Adrenal gland (tissue), 12 donors: ENCODE data around the gene DEF6. TPM values are rescaled to one million over a fixed set of nuclear protein-coding genes. Genes with fewer than 3 reads are reported as not detected.
A peak's percentile ranks its signal among the peaks of the same experiment; 100 is the strongest.

Experiments
- DNase-seq, 7 donors: peaks; one replicate each; pipeline ENCODE4 v3.0.0-alpha.2; 2019 to 2020
- H3K27ac ChIP-seq, 5 donors: fragments of 200-600 bp; sonication (generic) in 4 of 5; 1 replicate in 3 of 5; 2 replicates in 2 of 5; pipeline versions ENCODE4 v1.5.1 to v1.8.0; 2016 to 2020; ENCODE audit warnings: mild to moderate bottlenecking in 1 of 5
- H3K27me3 ChIP-seq: fragments of 200-600 bp; 2 replicates; pipeline ENCODE4 v1.8.0; 2021
- H3K36me3 ChIP-seq, 2 donors: fragments of 200-600 bp; replicated peaks in 1 of 2; 1 replicate in 1 of 2; 2 replicates in 1 of 2; pipeline versions ENCODE4 v1.5.1 to v1.8.0; 2018 to 2022
- H3K4me1 ChIP-seq, 2 donors: fragments of 200-600 bp; replicated peaks in 1 of 2; 1 replicate in 1 of 2; 2 replicates in 1 of 2; pipeline versions ENCODE4 v1.5.1 to v1.8.0; 2018 to 2021
- H3K4me3 ChIP-seq, 4 donors: fragments of 200-600 bp; sonication (generic) in 3 of 4; one replicate each; pipeline ENCODE4 v1.5.1; 2016 to 2018
- H3K9me3 ChIP-seq, 3 donors: fragments of 200-600 bp; sonication (generic) in 1 of 3; replicated peaks in 1 of 3; 1 replicate in 2 of 3; 2 replicates in 1 of 3; pipeline versions ENCODE4 v1.5.1 to v1.8.0; 2016 to 2021
- POLR2A ChIP-seq, 2 donors: fragments of 450-650 bp; IDR thresholded peaks; one replicate each; pipeline ENCODE4 v1.6.1; 2017; ENCODE audit warnings: antibody characterized with exemption in 2 of 2, mild to moderate bottlenecking in 2 of 2, moderate library complexity in 1 of 2
- WGBS, 4 donors: extraction: QIAGEN DNeasy Blood & Tissue Kit in 2 of 4; methylation state at CpG; one replicate each; pipeline versions ENCODE4 v1.1.5 to v1.1.7; 2013 to 2017; 5-methylcytosine and 5-hydroxymethylcytosine counted together
- intact Hi-C, 2 donors: fragments of 100-400 bp; cut with DNase I; formaldehyde crosslinking; loops; one replicate each; pipeline versions ENCODE4 v1.14.1 to v1.15.0; 2022 to 2023
- polyA plus RNA-seq, 3 donors: library from polyadenylated mRNA; stranded (reverse); fragments of 200-250 nt in 2 of 3; fragments of 350-450 nt in 1 of 3; fragmentation: Illumina TruSeq in 1 of 3; extraction: RNeasy Lipid Tissue Mini Kit (QIAGEN cat#74804) in 1 of 3; gene quantifications; one replicate each; pipeline ENCODE4 v1.2.3, GENCODE V29; 2013 to 2014
- total RNA-seq, 9 donors: library from RNA; depleted of rRNA in 4 of 9; stranded (reverse); fragments of >200 nt in 4 of 9; fragments of 120-200 nt in 1 of 9; fragmentation: NEBNext Ultra II Directional in 1 of 9; extraction: Animal tissue kit (Norgen Biotek cat#: 25700) in 1 of 9; gene quantifications; one replicate each; pipeline versions ENCODE4 v1.1.0 to v1.2.4, GENCODE V29; 2013 to 2023
- TF ChIP-seq, protein P1 (sequence below), 6 experiments: fragments of 450-650 bp in 4 of 6; fragments of 200-600 bp in 2 of 6; sonication (generic) in 1 of 6; IDR thresholded peaks; 1 replicate in 5 of 6; 2 replicates in 1 of 6; pipeline versions ENCODE4 v1.5.1 to v1.8.0; 2016 to 2021; ENCODE audit warnings: antibody characterized with exemption in 6 of 6, mild to moderate bottlenecking in 2 of 6, moderate library complexity in 1 of 6
- donor health status: healthy with polysubstance abuse.
- donor health status: Bipolar disorder and iron deficiency.
- donor health status: DM: yes; HTN: yes; CAD: no.
- donor health status: DM: no; HTN: no; CAD: no.
- donor health status: DM: no; HTN: no; CAD: no.
- donor health status: DM: yes; HTN: yes; CAD: no.

The DEF6 gene
- total and polyA plus RNA-seq, 12 donors = 1.6 to 26.1 (median 6.1) TPM

DNA sequence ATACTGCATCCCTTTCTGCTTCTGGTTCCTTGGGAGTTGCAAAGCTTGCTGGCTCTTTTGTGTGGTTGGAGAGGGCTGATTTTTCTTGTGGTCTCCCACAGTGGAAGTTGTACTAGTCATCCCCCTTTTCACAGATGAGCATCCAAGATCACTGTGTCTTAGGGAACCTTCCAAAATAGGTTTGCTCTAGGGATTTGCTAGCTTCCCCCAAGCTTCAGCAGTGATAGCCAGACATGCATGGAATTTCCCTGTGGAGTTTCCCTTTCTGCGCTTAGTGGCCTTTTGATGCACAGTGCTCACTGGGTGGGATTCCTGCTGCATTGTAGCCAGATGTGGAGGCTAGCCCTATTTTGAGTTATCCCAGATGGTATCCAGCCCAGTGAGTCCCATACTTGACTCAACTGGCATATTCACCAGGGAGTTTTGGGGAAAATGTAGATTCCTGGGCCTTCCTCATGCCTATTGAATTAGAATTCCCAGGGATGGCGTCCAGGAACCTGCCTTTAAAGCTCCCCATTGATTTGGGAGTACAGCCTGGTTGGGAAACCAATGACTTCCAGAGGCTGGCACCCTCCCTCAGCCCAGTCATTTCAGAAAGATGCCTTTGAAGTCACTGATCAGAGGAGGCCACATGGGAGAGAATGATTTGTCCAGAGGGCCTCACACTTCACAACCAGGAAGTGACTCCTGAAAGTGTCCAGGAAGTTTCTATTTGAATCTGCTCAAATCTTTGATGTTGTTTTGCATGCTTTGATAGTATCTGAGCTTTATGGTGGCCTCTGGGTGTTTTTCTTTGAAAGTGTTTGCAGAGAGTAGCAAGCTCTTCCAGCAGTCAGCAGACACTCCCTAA is 70.6 kb downstream of the DEF6 start:
- Histone ChIP-seq H3K27ac (no peak overlapping the region), H3K4me1 (peaks cover 4 to 28% of the 10 kb centered on the region in 2 donors), H3K9me3 (no peaks in the 10 kb centered on the region), H3K27me3 (no peaks in the 10 kb centered on the region), H3K4me3 (no peak overlapping the region), H3K36me3 (no peaks in the 10 kb centered on the region)
- TF ChIP-seq POLR2A (IDR thresholded peaks at IDR 0.05) = no peak
- TF ChIP-seq, protein P1, sequence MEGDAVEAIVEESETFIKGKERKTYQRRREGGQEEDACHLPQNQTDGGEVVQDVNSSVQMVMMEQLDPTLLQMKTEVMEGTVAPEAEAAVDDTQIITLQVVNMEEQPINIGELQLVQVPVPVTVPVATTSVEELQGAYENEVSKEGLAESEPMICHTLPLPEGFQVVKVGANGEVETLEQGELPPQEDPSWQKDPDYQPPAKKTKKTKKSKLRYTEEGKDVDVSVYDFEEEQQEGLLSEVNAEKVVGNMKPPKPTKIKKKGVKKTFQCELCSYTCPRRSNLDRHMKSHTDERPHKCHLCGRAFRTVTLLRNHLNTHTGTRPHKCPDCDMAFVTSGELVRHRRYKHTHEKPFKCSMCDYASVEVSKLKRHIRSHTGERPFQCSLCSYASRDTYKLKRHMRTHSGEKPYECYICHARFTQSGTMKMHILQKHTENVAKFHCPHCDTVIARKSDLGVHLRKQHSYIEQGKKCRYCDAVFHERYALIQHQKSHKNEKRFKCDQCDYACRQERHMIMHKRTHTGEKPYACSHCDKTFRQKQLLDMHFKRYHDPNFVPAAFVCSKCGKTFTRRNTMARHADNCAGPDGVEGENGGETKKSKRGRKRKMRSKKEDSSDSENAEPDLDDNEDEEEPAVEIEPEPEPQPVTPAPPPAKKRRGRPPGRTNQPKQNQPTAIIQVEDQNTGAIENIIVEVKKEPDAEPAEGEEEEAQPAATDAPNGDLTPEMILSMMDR (IDR thresholded peaks at IDR 0.05) = no peak
- 88 to 100% (median 95%) methylated on average over 1 to 2 of the region's 2 CpGs for WGBS, 4 donors
- intact Hi-C loops = no loop called here
- no peak for DNase-seq

DNA sequence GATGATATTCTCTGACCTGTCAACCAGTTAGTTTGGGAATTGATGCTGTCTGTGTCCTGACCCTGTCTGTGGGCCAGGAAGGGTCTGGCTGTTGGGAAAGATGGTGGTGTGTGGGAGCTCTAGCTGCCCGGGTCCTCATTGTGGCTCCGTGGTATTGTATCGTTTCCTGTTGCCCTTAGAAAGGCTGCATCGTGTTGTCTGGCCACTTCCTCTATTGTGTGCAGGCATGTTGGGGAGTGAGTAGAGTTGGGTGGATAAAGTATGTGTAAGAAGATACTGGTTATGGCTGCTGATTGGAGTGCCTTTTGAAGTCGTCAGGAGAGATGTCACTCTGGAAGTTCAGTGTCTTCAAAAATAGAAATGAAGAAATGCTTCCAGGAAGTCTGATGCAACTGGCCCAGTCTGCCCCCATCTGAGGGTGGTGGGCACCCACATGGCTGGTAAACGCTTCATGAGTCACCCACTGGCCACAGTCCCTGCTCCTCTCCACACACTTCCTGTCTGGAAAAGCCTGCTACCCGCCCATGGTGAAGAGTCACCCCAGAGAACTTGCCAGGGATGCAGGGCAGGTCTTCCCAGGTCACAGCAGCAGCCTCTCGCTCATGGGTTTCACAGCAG is 72.6 kb downstream of the DEF6 start:
- TF ChIP-seq, protein P1 (IDR thresholded peaks at IDR 0.05) = no peak
- TF ChIP-seq POLR2A (IDR thresholded peaks at IDR 0.05) = no peak
- intact Hi-C loops = no loop called here
- DNase-seq = peak; percentile 51 to 91 (median 83)
- no peaks in the 10 kb centered on the region for H3K36me3 ChIP-seq
- H3K4me3 ChIP-seq = no peak overlapping the region
- peaks cover 4 to 28% of the 10 kb centered on the region in 2 donors for H3K4me1 ChIP-seq
- no peaks in the 10 kb centered on the region for H3K9me3 ChIP-seq
- WGBS, 4 donors = 50 to 54% (median 51%) methylated on average over 6 to 8 of the region's 8 CpGs
- H3K27ac ChIP-seq = peak overlapping the region in 3 of 5 donors; percentile 10 to 74 (median 63)
- H3K27me3 ChIP-seq = no peaks in the 10 kb centered on the region

DNA sequence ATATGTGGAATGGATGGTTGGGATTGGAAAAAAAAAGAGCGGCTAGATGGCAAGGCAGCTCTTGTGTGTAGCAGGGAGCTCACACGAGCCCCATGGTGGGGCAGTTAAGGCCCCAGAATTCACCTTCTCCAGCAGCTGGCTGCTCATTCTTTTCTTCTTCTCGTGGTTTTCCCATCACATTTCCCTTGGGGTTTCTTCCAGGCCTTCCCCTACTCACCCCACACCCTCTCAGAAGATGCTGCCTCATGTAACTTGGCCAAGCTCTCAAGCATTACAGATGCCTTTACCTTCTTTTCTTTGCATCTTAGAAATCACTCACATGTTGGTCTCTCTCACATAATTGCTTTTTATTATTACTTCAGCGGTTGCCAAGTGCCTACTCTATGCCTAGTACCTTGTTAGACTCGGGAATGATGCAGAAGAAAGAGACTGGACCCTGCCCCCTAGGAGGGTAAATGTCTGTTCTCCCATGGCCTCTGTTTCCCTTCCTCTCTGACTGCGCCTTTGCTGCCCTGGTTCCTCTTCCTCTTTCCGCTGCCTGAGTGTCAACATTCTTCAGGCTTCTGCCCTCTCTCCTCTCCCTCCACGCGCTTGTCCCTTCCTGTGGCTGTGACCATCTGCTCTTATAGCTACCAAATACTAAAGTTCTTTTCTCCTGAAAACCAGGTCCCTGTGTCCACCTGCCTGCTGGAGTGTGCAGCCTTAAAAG is 73.3 kb downstream of the DEF6 start:
- intact Hi-C loops = no loop called here
- DNase-seq = peak in 5 of 7 donors; percentile 30 to 63 (median 37)

More for the DNA sequence above, 73.3 kb downstream of the DEF6 start:
- H3K9me3 ChIP-seq = no peaks in the 10 kb centered on the region
- H3K27ac ChIP-seq = peak overlapping the region in 3 of 5 donors; percentile 30 to 74 (median 63)
- no peak for TF ChIP-seq POLR2A (IDR thresholded peaks at IDR 0.05)
- TF ChIP-seq, protein P1 (IDR thresholded peaks at IDR 0.05) = no peak
- no peaks in the 10 kb centered on the region for H3K36me3 ChIP-seq
- H3K4me1 ChIP-seq = peaks cover 4 to 28% of the 10 kb centered on the region in 2 donors
- WGBS, 4 donors = 76 to 82% (median 79%) methylated on average over 9 of the region's 9 CpGs
- no peak overlapping the region for H3K4me3 ChIP-seq
- H3K27me3 ChIP-seq = no peaks in the 10 kb centered on the region

Other genes with a start within 250 kb of the DEF6 start
- gene TCP11, start 156.5 kb upstream of the DEF6 start, total RNA-seq = under 1 TPM in 4 of 9 donors, not detected in 5; 0.24 to 0.40 (median 0.33) TPM
- under 1 TPM in 1 of 3 donors, not detected in 2; 0.13 TPM for gene TCP11, start 156.5 kb upstream of the DEF6 start, polyA plus RNA-seq
- 10 to 100 TPM in 5 of 9 donors, 1 to 10 TPM in 3, under 1 TPM in 1; 0.50 to 32.8 (median 12.0) TPM for gene SCUBE3, start 83.9 kb upstream of the DEF6 start, total RNA-seq
- gene SCUBE3, start 83.9 kb upstream of the DEF6 start, polyA plus RNA-seq = 1 to 10 TPM in 2 of 3 donors, under 1 TPM in 1; 0.61 to 2.9 (median 1.6) TPM
- gene ZNF76, start 38.1 kb upstream of the DEF6 start, total RNA-seq = 10 to 100 TPM; 26.1 to 74.0 (median 45.1) TPM
- 100 to 1,000 TPM in 2 of 3 donors, 10 to 100 TPM in 1; 25.3 to 185 (median 100) TPM for gene ZNF76, start 38.1 kb upstream of the DEF6 start, polyA plus RNA-seq
- gene PPARD, start 44.7 kb downstream of the DEF6 start, total RNA-seq = 10 to 100 TPM in 8 of 9 donors, 1 to 10 TPM in 1; 6.0 to 32.9 (median 20.0) TPM
- gene PPARD, start 44.7 kb downstream of the DEF6 start, polyA plus RNA-seq = 10 to 100 TPM; 15.3 to 39.8 (median 29.5) TPM
- gene FANCE, start 154.5 kb downstream of the DEF6 start, total RNA-seq = 1 to 10 TPM; 1.0 to 5.3 (median 2.3) TPM
- 1 to 10 TPM; 1.4 to 2.7 (median 1.7) TPM for gene FANCE, start 154.5 kb downstream of the DEF6 start, polyA plus RNA-seq
- 1,000 to 10,000 TPM in 6 of 9 donors, 100 to 1,000 TPM in 3; 680 to 1,613 (median 1,272) TPM for gene RPL10A, start 170.6 kb downstream of the DEF6 start, total RNA-seq
- 1,000 to 10,000 TPM in 1 of 3 donors, 100 to 1,000 TPM in 2; 733 to 1,132 (median 750) TPM for gene RPL10A, start 170.6 kb downstream of the DEF6 start, polyA plus RNA-seq
- gene TEAD3, start 199.3 kb downstream of the DEF6 start, total RNA-seq = 10 to 100 TPM in 3 of 9 donors, 1 to 10 TPM in 6; 1.4 to 14.3 (median 8.4) TPM
- 10 to 100 TPM in 2 of 3 donors, 1 to 10 TPM in 1; 5.5 to 15.5 (median 12.2) TPM for gene TEAD3, start 199.3 kb downstream of the DEF6 start, polyA plus RNA-seq
- under 1 TPM in 1 of 9 donors, not detected in 8; 0.06 TPM for gene TULP1, start 215.1 kb downstream of the DEF6 start, total RNA-seq
- gene TULP1, start 215.1 kb downstream of the DEF6 start, polyA plus RNA-seq = under 1 TPM in 2 of 3 donors, not detected in 1; 0.07 to 0.80 TPM